ENCODE measurements around the gene CKAP2L.
"Not testable (repeated sequence)": the region's sequence is repeated elsewhere in the genome, so short reads cannot be mapped to it uniquely, and the experiment has no call there.

CKAP2L gene

DNA sequence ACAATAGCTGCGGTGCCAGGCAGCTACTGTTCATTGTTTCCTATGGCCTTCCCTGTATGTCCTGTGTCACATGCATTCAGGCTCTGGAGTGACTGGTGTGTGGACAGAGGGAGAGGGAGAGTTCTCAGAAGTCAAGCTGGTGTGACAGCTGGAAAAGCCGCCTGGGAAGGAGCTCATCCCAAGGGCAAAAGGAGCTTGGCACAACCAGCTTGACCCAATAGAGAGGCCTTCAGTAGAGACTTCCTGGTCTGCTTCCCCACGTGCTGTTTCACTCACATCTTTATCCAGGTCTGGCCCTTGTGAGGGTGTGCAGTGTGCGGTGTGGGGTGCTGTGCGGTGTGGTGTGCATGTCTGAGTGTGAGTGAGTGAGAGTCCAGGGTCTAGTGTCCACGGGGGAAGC is 54.7 kb downstream of the CKAP2L start:
- no peak for DNase-seq

DNA sequence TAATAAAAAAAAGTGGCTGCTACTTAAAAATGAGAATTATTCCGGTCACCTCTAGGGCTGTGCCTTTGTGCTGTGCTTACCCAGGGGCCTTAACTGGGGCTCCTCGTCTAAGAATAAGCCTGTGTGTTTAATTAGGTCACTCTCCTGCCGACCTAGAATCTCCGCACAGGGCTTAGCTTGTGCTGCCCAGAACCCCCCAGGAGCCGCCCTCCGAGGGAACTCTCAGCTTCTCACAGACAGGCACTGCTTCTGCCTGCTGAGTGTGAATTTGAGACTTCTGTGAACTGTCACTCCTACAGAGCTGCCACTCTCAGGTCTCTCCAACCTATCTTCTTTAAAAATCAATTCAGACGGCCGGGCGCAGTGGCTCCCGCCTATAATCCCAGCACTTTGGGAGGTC is 55.4 kb downstream of the CKAP2L start:
- DNase-seq: no peak

DNA sequence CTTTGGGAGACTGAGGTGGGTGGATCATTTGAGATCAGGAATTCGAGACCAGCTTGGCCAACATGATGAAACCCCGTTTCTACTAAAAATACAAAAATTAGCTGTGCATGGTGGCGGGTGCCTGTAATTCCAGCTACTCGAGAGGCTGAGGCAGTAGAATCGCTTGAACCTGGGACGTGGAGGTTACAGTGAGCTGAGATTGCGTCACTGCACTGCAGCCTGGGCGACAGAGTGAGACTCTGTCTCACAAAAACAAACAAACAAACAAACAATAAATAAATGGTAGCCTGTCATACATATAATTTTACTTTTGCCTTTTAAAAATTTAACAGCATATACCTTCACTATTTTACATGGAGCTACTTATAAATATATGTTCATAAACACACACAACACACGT is 57.5 kb downstream of the CKAP2L start:
- DNase-seq: not testable (repeated sequence)

DNA sequence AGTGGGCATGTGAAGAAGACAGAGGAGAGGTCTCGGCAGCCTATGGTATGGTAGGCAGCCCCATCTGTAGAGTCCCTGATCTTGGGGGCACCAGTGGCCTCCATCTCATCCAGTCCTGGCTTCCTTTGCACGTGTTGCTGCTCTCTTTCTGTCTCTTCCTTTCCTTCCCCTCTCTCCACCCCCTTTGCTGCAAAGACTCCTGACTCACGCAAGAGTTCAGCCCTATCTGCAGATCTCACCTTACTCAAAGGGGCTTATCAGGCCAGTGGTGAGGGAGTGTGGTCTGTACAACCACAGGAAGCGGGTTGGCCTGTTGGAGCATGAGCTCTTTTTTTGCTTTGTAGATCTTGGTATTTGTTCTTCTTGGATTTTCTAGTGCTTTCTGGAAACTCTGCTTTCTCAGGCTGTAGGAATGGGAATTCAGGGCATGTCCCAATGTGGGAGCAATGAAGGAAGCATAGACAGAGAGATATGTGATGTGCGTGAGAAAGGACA is 58.2 kb downstream of the CKAP2L start:
- DNase-seq: no peak

DNA sequence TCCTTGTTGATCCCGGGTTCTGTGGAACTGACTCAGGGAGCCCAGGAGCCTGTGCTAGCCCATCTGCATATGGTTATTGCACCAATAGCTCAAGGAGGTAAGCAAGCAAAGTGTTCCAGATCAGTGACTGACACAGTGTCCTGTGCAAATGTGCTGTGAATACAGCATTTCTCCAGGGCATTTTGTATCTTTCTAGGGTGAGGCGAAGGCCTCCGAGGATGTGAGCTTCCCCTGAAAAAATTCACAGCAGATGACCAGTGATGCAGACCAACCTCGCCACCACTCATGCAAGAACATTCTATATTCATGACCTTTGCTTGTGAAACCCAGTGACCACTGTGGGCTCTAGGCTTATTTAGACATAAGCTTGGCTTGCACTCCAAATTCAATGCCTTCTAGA is 58.8 kb downstream of the CKAP2L start:
- DNase-seq: no peak

DNA sequence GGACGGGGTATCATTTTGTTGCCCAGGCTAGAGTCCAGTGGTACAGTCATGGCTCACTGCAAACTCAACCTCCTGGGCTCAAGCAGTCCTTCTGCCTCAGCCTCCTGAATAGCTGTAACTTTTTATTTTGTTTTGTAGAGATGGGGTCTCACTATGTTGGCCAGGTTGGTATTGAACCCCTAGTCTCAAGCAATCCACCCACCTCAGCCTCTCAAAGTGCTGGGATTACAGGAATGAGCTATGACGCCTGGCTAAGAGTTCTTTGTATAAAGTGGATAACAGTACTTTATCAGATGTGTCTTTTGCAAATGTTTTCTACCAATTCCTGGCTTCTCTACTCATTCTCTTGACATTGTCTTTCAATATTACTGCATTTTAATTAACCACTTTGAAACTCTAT is 60.7 kb downstream of the CKAP2L start:
- DNase-seq: no peak

DNA sequence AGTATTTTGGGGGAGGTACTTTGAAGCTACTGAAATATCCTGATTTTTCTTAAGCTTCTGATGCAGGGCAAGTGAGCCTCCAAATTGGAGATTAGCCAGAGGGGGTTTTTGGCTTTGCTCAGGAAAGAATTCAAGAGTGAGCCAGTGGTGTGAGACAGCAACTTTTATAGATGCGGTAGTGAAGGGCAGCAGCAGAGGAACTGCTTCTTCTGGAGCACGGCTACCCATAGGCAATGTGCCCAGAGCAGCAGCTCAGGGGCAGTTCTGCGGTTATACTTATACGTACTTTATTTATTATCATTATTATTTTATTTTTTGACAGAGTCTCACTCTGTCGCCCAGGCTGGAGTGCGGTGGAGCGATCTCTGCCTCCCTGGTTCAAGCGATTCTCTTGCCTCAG is 63.4 kb downstream of the CKAP2L start:
- DNase-seq: no peak

DNA sequence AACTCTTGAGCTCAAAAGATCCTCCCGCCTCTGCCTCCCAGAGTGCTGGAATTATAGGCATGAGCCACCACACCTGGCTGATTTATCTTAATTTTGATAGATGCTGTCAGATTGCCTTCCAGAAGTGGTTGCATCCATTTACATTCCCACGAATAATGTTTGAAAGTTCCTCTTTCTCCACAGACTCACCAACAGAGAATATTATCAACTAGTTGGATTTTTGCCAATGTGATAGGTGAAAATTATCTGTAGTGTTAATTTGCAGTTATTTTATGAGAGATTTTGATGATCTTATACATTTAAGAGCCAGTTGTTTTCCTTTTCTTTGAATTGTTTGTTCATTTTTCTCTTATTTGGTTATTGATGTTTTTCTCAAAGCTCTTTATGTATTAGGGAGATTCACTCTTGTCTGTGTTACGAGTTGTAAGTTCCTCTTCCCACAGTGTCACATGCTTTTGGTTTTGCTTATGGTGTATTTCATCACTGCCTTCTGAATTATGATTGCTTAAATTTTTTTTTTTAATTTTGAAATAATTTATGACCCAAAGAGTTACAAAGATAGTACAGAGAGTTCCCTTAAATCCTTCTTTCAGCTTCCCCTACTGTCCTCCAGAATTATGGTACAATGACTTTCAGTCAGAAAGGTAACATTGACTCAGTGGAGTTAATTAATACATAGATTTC is 64.3 kb downstream of the CKAP2L start:
- no peak for DNase-seq

DNA sequence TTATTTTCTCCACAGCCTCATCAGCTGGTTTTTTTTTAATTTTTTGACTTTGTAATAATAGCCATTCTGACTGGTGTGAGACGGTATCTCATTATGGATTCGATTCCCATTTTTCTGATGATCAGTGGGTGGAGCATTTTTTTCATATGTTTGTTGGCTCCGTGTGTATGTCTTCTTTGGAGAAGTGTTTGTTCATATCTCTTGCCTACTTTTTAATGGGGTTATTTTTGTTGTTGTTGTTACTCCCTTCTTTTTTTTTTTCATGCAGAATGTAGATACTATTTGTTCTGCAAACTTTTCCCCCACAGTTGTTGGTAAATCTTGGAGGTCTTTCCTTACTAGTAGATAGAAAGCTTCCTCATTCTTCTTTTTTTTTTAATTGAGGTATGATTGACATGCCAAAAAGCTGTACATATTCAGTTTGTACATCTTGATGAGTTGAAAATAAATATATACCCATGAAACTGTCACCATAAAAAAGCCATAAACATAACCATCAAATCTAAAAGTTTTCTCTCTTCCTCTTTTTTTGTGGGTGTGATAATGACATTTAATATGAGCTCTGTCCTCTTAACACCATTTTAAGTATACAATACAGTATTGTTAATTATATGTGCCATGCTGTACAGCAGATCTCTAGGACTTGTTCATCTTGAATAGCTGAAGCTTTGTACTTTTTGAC is 65.4 kb downstream of the CKAP2L start:
- DNase-seq: no peak

DNA sequence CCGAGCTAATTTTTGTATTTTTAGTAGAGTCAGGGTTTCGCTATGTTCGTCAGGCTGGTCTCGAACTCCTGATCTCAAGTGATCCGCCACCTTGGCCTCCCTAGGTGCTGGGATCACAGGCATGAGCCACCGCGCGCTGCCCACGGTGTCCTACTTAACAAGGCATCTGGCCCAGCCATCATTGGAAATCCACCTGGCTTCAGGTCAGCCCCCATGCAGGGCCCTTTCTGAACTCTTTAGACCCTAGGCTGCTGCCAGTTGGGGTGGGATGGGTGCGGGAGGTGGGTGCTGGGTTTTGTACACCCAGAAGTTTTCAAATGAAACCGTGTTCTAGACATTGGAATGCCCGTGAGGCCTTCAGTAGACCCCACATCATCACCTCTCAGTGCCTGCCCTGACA is 70.2 kb downstream of the CKAP2L start:
- no peak for DNase-seq

DNA sequence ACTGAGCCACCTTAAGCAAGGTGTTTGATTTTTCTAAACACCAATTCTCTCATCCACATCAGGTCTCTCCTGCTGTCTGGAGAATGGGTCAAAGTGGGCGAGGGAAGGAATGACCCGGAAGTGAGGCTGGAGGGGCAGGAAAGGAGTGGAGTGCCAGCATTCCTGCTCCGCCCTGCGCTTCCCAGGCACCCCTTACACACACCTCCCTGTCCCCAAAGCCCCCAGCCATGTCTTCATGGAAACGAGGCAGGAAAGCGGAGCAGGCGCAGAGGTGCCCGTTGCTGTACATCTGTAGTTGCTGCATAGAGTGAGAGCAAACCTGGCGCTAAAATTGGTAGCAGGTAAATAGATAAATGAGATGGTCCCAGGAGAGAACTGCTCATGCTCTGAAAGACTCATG is 70.8 kb downstream of the CKAP2L start:
- DNase-seq: no peak

DNA sequence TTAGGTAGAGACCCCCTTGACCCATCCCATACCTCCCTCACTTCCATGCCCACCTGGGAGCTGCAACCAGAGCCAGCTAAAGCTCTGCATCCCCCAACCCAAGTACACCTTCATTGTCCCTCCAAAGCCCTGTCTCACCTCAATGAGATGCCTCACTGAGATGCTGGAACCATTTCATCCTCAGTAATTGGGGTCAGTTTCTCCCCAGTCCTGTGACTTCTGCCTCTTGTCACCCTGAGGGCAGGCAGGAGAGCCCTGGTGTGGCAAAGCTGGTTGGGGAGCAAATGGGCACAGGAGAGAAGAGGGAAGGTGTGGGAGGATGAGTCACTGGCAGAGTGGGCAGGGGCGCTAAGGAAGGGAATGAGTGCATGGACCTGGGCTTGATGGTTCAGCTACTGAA is 71.5 kb downstream of the CKAP2L start:
- no peak for DNase-seq

DNA sequence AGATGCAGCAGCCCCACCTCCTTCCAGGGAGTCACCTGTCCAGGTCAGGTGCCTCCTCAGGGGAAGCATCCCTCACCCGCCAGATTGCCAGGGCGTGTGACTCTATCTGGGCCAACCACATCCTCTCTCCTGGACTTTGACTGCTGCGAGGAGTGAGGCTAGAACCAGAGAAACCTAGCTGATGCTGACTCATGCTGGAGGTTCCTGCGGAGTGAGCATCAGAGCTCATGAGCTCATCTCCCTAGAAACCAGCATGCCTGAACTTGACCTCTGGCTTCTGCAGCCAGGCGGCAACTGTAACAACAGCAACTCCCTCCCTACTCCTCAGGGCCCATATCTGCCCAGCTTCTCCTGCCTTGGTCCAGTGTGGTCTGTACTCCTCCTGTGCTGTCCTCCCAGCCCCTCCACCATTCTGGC is 71.9 kb downstream of the CKAP2L start:
- no peak for DNase-seq

DNA sequence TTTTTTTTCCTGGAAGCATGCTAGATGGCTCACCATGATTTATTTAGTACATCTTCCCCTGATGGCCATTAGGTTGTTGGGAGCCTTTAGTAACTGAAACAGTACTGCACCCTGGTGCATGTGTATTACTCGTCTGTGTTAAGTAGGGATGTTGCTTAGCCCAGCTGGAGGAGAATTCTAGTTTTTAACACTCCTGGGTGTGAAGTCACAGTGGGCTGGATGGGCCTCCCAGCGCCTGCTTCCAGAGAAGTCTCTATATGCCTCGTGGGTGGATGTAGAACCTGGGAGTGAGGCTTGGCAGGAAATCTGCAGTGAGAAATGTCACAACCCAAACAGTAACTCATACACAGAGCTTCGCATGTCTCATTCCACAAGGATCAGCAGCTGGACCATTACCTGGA is 72.5 kb downstream of the CKAP2L start:
- DNase-seq: no peak

DNA sequence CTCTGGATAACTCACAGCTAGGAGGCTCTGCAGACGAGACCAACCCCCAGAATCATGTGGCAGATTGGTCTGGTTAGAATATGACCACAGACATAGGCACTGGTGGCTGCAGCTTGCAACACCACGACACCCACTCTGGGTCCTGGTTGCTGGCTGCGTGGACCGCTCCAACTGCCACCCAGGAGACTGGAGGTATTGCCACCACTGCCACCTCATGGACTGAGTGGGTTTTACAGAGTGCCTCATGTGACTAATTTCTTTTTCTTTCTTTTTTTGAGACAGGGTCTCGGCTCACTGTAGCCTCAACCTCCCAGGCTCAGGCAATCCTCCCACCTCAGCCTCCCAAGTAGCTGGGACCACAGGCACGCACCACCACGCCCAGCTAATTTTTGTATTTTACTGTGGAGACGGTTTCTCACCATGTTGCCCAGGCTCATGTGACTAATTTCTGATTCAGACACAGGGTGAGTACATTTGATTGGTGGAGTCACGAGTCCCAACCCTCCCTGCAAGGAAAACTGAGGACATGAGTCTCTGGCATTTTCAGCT is 73.5 kb downstream of the CKAP2L start:
- DNase-seq: no peak

DNA sequence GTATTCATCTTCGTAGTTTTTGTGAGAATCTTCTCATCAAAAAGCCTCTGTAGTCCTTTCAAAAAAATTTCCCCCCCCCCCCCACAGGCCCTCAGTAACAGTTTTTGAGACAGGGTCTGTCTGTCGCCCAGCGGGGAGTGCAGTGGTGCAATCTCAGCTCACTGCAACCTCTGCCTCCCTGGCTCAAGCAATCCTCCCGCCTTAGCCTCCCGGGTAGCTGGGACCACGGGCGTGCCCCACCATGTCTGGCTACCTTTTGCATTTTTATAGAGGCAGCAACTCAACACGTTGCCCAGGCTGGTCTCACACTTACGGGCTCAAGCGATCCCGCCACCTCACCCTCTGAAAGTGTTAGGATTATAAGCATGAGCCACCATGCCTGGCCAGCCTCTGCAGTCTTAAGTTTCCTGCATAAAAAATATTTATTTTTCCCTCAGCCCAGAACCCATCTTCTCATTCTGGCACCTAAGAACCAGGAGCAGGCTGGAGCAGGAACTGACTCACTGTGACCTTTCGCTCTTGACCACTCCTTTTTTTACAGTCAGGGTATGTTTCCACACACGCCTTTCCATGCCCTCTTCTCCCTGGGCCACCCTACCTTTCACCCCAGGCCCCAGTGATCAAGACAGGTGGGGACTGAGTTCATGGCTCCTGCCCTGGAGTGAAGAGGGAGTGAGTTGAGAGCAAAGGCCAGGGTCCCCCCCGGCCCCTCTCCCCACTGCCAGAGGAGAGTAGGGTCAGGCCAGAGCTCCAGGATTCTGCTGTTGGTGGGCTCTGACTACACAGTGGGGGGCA is 76.1 kb downstream of the CKAP2L start:
- DNase-seq: no peak

DNA sequence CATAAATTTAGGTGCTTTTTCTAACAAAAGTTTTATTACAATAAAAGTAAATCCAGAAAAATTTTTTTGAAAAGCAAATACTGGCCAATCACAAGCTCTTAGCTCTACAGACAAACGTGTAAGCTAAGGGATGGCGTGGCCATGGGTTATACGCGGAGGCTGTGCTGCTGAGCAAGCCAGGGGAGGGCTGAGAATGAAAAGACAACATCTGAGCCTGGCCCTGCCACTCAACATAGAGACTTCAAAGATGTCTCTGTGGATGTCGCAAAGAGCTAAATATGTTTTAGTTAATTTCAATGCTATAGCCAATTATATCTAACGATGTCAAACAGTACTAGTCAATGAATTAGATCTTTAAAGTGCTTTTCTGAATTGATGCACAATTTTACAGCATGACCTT is 76.9 kb downstream of the CKAP2L start:
- DNase-seq: no peak

Data from right kidney (tissue), 1 donor.